ENCODE measurements around the gene SNORC. TPM values are rescaled to one million over a fixed set of nuclear protein-coding genes. Genes with fewer than 3 reads are reported as not detected.

Gene SNORC
- total RNA-seq, 5 donors from 2014 or later (not counting 1 experiment from before 2014, with no cell fraction given) = 0.96 to 4.1 (median 3.2) TPM

DNA sequence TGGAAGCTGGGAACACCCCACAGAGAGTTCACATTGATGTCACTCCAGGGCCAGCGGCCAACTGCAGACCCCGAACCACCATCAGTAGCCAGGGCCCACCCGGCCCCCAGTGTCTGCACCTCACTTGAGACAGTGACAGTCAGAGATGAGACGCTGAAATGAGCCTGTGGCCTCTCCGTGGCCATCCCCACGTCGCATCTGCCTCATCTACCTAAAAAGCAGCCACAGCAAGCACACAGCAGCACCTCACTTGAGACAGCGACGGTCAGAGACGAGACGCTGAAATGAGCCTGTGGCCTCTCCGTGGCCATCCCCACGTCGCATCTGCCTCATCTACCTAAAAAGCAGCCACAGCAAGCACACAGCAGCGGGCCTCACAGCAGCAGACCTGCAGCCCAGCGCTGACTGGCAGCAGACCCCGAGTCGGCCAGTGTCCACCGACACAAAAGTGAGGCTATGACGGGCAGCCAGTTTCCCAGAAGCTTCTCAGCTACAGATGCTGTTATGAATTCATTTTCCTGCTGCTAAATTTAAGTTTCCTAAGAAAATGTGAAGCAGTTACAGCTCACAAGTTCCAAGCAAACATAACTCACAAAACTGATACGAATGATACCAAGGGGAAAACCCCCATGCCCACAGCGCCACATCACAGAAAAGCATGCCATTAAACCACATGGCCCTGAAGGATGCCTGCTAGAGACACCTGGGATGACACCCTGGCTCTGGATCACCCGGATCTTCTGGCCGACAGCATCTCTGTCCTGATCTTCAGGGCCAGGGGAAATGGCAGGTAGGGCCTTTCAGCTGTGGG is 27.7 kb downstream of the SNORC start:
- Mint-ChIP-seq H3K27me3 (peaks cover 0 to 5% of the 10 kb centered on the region in 2 donors), H3K4me3 (no peak overlapping the region), H3K4me1 (no peaks in the 10 kb centered on the region), H3K36me3 (no peaks in the 10 kb centered on the region), H3K9me3 (no peaks in the 10 kb centered on the region), H3K27ac (no peak overlapping the region)
- no peaks in the 10 kb centered on the region for H3K4me1 ChIP-seq (ENCODE audit: control insufficient read depth in 1 of 2, extremely low read depth in 1 of 2, insufficient read depth in 2 of 2, low read length in 2 of 2)
- ATAC-seq (replicated peaks in 1 of 4) (no peak), DNase-seq (no peak)
- no peaks in the 10 kb centered on the region for H3K9me3 ChIP-seq
- H3K27me3 ChIP-seq (replicated peaks in 1 of 2; ENCODE audit: control insufficient read depth in 2 of 2, extremely low read depth in 1 of 2, insufficient read depth in 2 of 2, low read length in 1 of 2) = peaks cover 0 to 54% of the 10 kb centered on the region in 2 experiments
- no peak overlapping the region for H3K27ac ChIP-seq (ENCODE audit: low read length)
- no peaks in the 10 kb centered on the region for H3K36me3 ChIP-seq (ENCODE audit: control insufficient read depth in 2 of 2, extremely low read depth in 1 of 2, insufficient read depth in 1 of 2, low read length in 1 of 2)
- WGBS (ENCODE audit: insufficient coverage) = 76% methylated on average over 20 of the region's 24 CpGs
- no peak overlapping the region for H3K4me3 ChIP-seq (ENCODE audit: control insufficient read depth in 1 of 2, extremely low read depth in 1 of 2, low read length in 1 of 2)
- ChIA-PET CTCF (interaction anchor here in 1 of 2 donors (0.6 kb wide), 1 partner anchor 179 kb away, joined by 4 read pairs; no protein-coding TSS in a partner anchor), POLR2A (no interaction called here)

DNA sequence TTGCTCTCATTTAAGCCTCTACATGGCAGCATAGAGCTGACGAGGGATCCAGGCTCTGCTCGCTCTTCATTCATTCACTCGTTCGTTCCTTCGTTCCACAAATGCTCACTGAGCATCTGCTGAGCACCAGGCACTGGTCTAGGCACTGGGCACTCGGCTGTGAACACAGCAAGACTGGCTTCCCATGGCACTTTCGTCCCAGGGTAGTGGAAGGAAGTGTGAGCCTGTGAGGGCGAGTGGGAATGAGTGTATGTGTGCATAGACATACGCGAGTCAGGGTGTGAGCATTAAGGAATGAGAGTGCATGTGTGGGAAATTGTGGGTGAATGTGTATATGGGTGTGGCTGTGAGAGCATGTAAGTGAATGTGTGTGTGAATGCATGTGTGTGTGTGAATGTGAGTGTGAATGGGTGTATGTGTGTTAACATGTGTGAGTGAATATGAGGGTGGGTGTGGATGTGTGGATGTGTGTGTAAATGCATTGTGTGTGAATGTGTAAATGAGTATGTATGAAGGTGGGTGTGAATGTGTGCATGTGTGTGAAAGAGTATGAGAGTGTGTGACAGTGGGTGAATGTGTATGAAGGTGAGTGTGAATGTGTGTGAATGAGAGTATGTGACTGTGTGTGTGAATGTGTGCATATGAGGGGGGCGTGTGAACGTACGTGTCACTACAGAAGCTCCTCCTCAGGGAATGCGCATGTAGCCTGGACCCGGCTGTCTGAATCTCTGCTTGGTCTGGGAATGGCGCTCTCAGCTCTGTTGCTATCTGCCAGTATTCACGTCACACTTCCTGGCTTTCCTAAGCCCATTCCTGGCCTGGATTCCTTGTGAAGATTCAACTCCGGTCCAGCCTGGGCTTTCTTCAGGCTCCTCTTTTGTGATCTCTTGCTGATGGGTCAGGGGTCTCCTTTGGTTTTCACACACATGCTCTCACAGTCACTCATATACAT is 28.8 kb downstream of the SNORC start:
- Mint-ChIP-seq H3K4me3 (no peak overlapping the region), H3K9me3 (no peaks in the 10 kb centered on the region), H3K27ac (no peak overlapping the region), H3K27me3 (peaks cover 0 to 4% of the 10 kb centered on the region in 2 donors), H3K36me3 (no peaks in the 10 kb centered on the region), H3K4me1 (no peaks in the 10 kb centered on the region)
- H3K4me3 ChIP-seq (ENCODE audit: control insufficient read depth in 1 of 2, extremely low read depth in 1 of 2, low read length in 1 of 2) = no peak overlapping the region
- ChIA-PET POLR2A (no interaction called here), CTCF (interaction anchor here in 1 of 2 donors (0.6 kb wide), 1 partner anchor 180 kb away, joined by 4 read pairs; no protein-coding TSS in a partner anchor)
- DNase-seq = no peak
- H3K27me3 ChIP-seq (replicated peaks in 1 of 2; ENCODE audit: control insufficient read depth in 2 of 2, extremely low read depth in 1 of 2, insufficient read depth in 2 of 2, low read length in 1 of 2) = peaks cover 0 to 45% of the 10 kb centered on the region in 2 experiments
- WGBS (ENCODE audit: insufficient coverage) = 91% methylated on average over 18 of the region's 18 CpGs
- no peaks in the 10 kb centered on the region for H3K4me1 ChIP-seq (ENCODE audit: control insufficient read depth in 1 of 2, extremely low read depth in 1 of 2, insufficient read depth in 2 of 2, low read length in 2 of 2)
- H3K27ac ChIP-seq (ENCODE audit: low read length) = no peak overlapping the region
- no peaks in the 10 kb centered on the region for H3K9me3 ChIP-seq
- no peak for ATAC-seq (replicated peaks in 1 of 4)
- no peaks in the 10 kb centered on the region for H3K36me3 ChIP-seq (ENCODE audit: control insufficient read depth in 2 of 2, extremely low read depth in 1 of 2, insufficient read depth in 1 of 2, low read length in 1 of 2)

DNA sequence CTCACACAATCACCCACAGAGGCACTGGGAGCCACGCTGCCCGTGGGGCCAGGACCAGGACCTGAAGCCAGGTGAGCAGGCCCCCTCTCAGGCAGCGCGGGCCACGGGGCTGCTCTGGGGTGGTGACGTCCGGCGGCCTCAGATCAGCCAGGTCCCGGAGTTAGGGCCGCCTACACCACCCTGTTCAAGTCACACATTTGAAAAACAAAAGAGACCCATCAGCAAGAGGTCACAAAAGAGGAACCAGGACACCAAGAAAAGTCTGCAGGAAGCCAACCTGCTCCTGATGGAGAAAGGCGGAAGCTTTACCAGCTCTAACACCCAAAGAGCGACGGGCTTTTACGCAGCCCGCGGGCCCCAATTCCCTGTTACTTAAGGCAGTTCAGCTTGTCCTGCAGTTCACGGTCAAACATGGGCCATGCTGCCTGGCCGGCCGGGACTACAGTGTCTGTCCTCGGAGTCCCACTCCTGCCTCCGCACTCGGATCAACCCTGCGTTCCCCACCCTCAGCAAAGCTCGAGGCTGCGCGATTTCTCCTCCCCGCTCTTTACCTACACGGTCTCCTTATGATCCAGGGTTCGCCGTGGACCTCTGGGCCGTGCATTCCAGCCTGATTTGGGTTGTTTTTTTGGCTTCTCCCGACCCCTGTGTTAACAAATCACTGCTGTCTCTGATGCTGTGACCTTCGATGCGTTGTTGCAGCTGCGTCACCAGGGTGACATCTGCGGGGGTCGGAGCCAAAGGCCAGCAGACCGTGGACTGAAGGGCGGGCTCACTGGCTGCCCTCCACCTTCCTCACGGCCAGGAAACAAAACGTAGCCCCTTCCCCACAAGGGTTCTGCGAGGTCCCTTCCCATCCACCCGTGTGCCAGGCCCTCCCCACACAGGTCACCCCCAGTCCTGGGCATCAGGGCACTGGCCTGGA is 31.0 kb downstream of the SNORC start:
- no peaks in the 10 kb centered on the region for H3K9me3 Mint-ChIP-seq
- no peaks in the 10 kb centered on the region for H3K9me3 ChIP-seq
- DNase-seq (no peak), ATAC-seq (replicated peaks in 1 of 4) (no peak)
- H3K27ac Mint-ChIP-seq = no peak overlapping the region
- no peak overlapping the region for H3K4me3 Mint-ChIP-seq
- ChIA-PET POLR2A (no interaction called here), CTCF (no interaction called here)
- H3K27me3 ChIP-seq (replicated peaks in 1 of 2; ENCODE audit: control insufficient read depth in 2 of 2, extremely low read depth in 1 of 2, insufficient read depth in 2 of 2, low read length in 1 of 2) = peaks cover 0 to 32% of the 10 kb centered on the region in 2 experiments
- no peaks in the 10 kb centered on the region for H3K36me3 ChIP-seq (ENCODE audit: control insufficient read depth in 2 of 2, extremely low read depth in 1 of 2, insufficient read depth in 1 of 2, low read length in 1 of 2)
- H3K4me1 Mint-ChIP-seq = no peaks in the 10 kb centered on the region
- 72% methylated on average over 37 of the region's 43 CpGs for WGBS (ENCODE audit: insufficient coverage)
- no peaks in the 10 kb centered on the region for H3K36me3 Mint-ChIP-seq
- H3K27me3 Mint-ChIP-seq = peaks cover 0 to 2% of the 10 kb centered on the region in 2 donors
- no peak overlapping the region for H3K4me3 ChIP-seq (ENCODE audit: control insufficient read depth in 1 of 2, extremely low read depth in 1 of 2, low read length in 1 of 2)
- H3K4me1 ChIP-seq (ENCODE audit: control insufficient read depth in 1 of 2, extremely low read depth in 1 of 2, insufficient read depth in 2 of 2, low read length in 2 of 2) = no peaks in the 10 kb centered on the region
- H3K27ac ChIP-seq (ENCODE audit: low read length) = no peak overlapping the region

DNA sequence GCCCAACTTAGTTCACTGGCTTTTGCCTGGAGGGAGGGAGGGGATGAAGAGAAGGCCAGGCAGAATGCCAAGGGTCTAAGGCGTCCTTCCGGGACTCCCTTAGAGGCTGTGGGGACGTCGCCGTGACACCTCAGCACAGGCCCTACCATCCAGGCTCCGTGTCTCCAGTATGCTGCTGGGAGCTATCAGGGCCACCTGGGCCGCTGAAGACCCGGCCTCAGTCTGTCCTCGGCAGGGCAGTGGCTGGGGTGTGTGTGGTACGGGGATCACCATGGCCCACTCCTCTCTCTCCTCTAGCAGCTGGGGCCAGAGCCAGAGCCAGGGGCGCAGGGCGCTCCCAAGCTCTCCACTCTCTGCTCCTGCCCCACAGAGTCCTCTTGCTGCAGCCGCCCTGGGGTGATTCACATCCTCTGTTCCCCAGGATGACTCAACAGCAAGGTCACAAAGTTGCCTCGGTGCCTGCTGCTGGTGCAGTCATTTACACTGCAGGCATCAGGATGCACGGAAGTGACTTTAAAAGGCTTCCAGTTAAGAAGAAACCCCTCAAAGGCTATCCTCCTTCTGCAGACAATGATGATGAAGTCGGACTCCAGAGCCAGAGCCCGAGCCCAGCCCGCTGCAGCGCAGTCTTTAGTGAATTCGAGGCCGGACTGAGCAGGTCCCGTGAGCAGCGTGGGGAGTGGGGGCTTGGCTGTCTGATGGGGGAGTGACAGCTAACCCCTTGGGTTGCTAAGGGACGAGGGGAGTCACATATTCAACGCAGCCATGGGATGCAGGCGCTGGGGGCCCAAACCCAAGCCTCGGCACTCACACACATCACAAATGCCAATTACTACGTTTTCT is 31.9 kb downstream of the SNORC start:
- Histone ChIP-seq H3K4me1 (ENCODE audit: control insufficient read depth in 1 of 2, extremely low read depth in 1 of 2, insufficient read depth in 2 of 2, low read length in 2 of 2) (no peaks in the 10 kb centered on the region), H3K36me3 (ENCODE audit: control insufficient read depth in 2 of 2, extremely low read depth in 1 of 2, insufficient read depth in 1 of 2, low read length in 1 of 2) (no peaks in the 10 kb centered on the region), H3K27ac (ENCODE audit: low read length) (no peak overlapping the region), H3K9me3 (no peaks in the 10 kb centered on the region), H3K27me3 (replicated peaks in 1 of 2; ENCODE audit: control insufficient read depth in 2 of 2, extremely low read depth in 1 of 2, insufficient read depth in 2 of 2, low read length in 1 of 2) (peaks cover 0 to 32% of the 10 kb centered on the region in 2 experiments), H3K4me3 (ENCODE audit: control insufficient read depth in 1 of 2, extremely low read depth in 1 of 2, low read length in 1 of 2) (no peak overlapping the region)
- no peaks in the 10 kb centered on the region for H3K27me3 Mint-ChIP-seq
- ATAC-seq (replicated peaks in 1 of 4) (no peak), DNase-seq (no peak)
- H3K9me3 Mint-ChIP-seq = no peaks in the 10 kb centered on the region
- 83% methylated on average over 13 of the region's 28 CpGs for WGBS (ENCODE audit: insufficient coverage)
- POLR2A ChIA-PET = no interaction called here
- no peaks in the 10 kb centered on the region for H3K4me1 Mint-ChIP-seq
- H3K27ac Mint-ChIP-seq = no peak overlapping the region
- H3K4me3 Mint-ChIP-seq = no peak overlapping the region
- no peaks in the 10 kb centered on the region for H3K36me3 Mint-ChIP-seq
- CTCF ChIA-PET = no interaction called here

DNA sequence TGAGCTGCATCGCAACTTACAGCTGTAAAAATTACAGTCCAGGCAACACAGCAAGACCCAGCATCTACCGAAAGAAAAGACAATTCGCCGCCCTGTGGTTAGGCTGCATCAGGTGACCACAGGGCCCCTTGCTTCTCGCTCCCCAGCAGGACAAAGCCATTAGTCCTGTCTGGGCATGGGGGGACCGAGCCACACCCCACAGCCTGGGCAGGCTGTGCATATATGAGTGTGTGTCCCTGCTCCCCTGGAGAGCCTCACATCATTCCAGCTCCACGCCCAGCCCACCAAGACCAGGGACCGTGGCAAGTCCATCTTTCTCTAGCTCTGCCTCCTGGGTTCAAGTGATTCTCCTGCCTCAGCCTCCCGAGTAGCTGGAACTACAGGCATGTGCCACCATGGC is 33.9 kb downstream of the SNORC start:
- Histone ChIP-seq H3K9me3 (no peaks in the 10 kb centered on the region), H3K27me3 (replicated peaks in 1 of 2; ENCODE audit: control insufficient read depth in 2 of 2, extremely low read depth in 1 of 2, insufficient read depth in 2 of 2, low read length in 1 of 2) (peaks cover 0 to 24% of the 10 kb centered on the region in 2 experiments), H3K4me3 (ENCODE audit: control insufficient read depth in 1 of 2, extremely low read depth in 1 of 2, low read length in 1 of 2) (no peak overlapping the region), H3K4me1 (ENCODE audit: control insufficient read depth in 1 of 2, extremely low read depth in 1 of 2, insufficient read depth in 2 of 2, low read length in 2 of 2) (no peaks in the 10 kb centered on the region), H3K27ac (ENCODE audit: low read length) (no peak overlapping the region), H3K36me3 (ENCODE audit: control insufficient read depth in 2 of 2, extremely low read depth in 1 of 2, insufficient read depth in 1 of 2, low read length in 1 of 2) (no peaks in the 10 kb centered on the region)
- H3K4me1 Mint-ChIP-seq = no peaks in the 10 kb centered on the region
- ATAC-seq (replicated peaks in 1 of 4) (no peak), DNase-seq (no peak)
- no peak overlapping the region for H3K27ac Mint-ChIP-seq
- no peaks in the 10 kb centered on the region for H3K27me3 Mint-ChIP-seq
- POLR2A ChIA-PET = no interaction called here
- H3K9me3 Mint-ChIP-seq = no peaks in the 10 kb centered on the region
- H3K36me3 Mint-ChIP-seq = no peaks in the 10 kb centered on the region
- CTCF ChIA-PET = interaction anchor here in 1 of 2 donors (0.5 kb wide), 1 partner anchor 1934 kb away, joined by 3 read pairs; no protein-coding TSS in a partner anchor
- no peak overlapping the region for H3K4me3 Mint-ChIP-seq
- WGBS (ENCODE audit: insufficient coverage) = 84% methylated on average over 7 of the region's 9 CpGs

Measured in T-cell (primary cell).